Stimulated activated CD8-positive, alpha-beta memory T cell treated with anti-CD3 and anti-CD28 coated beads, Interleukin-4, amount 100 ng/mL, for 24 hours (primary cell): ENCODE measurements around the gene ZNF212.

Experiments
- DNase-seq: peaks from one replicate; pipeline ENCODE4 v3.0.0-alpha.2; 2020; ENCODE audit warnings: low read depth

Gene ZNF212

DNA sequence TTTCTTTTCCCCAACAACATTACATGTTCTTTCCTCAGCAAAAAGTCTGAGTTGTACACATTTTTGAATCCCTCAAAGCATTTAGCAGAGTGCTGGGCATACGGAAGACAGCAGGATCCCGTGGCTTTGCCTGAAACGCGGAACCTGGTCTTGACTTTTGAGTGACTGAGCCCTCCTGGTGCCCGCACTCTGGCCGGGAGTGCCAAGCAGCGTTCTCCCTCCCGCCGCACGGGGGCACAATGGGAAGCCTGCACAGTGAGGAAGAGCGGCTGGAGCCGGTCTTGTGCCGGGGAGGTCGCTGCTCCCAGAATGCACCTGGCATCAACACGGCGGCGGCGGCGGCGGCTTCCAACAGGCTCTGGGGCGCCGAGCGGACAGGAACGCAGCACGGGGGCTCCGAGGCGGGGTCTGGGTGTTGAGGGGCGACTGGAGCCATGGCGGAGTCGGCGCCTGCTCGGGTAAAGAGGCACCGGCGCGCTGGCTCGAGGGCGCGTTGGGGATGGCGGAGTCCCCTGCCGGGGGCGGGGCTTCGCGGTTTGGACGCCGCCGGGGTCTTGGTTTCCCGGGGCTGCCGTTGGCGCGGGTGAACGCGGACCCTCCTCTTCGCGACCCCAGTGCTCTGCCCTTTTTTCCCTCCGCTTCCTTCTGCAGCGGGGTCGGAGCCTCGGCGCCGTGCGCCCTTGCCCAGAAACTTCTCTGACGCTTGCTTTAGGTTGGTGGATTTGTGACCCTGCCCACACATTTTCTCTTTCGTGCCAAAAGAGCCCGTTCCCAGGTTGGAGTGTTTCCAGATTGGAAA lies at the start of gene ZNF212:
TSS of gene ZNF212 (plus strand) at position 307 of the 799 bp plus-strand sequence. CDS start at position 435, 128 bp downstream.
- DNase-seq = peak; percentile 81

DNA sequence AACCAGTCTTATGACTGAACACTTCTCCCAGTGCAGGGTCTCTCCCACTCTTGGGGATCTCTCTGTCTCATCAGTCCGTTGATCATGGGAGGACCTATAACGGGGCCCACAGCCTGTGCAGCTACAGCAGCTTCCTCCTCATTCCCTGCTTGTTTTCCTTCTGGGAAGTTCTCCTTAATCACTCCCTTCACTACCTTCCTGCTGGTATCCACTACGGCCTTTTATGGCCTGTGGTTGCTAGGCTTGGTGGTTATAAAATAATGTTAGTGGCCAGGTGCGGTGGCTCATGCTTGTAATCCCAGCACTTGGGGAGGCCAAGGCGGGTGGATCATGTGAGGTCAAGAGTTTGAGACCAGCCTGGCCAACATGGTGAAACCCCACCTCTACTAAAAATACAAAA lies 47.6 kb upstream of the ZNF212 start:
- no peak for DNase-seq

DNA sequence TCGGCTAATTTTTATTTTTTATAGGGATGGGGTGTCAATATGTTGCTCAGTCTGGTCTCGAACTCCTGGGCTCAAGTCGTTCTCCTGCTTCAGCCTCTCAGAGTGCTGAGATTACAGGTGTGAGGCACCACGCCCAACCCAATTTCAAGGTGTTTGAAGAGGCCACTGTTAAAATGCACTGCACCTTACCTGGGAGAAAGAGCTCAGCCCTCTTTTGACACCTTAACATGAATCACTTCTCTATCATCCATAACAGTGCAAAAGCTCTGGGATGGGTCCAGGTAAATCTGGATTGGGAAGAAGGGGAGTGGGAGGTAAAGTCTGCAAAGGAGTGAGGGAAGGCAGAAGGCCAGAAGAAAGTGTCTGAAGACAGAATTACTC lies 44.7 kb upstream of the ZNF212 start:
- DNase-seq = no peak

DNA sequence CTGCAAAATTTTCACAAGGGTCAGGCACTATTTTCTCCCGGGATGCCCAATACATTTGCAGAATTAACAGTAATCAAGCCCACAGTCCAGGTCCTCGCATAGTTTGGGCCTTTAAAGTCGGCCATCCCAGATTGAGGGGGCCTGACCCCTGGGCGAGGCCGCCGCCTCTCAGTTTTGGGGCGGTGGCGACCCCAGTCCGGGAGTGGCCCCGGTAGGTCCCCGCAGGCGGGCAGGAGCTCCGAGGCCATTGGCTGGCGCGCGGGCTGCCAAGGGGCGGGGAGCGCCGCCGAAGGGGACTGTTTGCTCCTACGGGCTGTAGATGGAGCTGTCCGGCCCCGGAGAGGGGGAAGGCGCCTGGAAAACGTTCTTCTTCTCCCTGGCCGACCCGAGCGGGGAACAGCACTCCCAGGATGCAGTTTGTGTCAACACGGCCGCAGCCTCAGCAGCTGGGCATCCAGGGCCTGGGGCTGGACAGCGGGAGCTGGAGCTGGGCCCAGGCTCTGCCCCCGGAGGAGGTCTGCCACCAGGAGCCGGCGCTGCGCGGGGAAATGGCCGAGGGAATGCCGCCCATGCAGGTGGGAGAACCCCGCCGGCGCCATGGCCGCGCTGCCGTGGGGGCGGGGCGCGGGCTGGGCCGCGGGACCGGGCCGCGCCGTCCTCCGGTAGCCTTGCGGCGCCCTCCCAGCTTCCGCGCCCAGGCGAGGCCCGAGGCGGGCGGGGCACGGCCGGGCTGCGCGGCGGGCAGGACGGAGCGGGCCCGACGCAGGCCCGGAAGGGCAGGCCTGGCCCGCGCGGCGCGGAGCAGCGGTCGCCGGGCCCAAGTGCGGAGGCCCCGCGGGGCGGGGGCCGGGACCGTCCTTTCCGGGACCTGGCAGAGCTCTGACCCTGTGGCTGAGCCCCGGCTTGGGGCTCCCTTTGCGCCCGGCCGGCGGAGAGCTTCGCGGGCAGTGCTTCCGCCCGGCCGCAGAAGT lies 44.0 kb upstream of the ZNF212 start, which contains the start of gene ZNF282:
TSS of gene ZNF282 (plus strand) at position 367 of the 971 bp plus-strand sequence. CDS start at position 411, 44 bp downstream.
- peak; percentile 65 for DNase-seq

DNA sequence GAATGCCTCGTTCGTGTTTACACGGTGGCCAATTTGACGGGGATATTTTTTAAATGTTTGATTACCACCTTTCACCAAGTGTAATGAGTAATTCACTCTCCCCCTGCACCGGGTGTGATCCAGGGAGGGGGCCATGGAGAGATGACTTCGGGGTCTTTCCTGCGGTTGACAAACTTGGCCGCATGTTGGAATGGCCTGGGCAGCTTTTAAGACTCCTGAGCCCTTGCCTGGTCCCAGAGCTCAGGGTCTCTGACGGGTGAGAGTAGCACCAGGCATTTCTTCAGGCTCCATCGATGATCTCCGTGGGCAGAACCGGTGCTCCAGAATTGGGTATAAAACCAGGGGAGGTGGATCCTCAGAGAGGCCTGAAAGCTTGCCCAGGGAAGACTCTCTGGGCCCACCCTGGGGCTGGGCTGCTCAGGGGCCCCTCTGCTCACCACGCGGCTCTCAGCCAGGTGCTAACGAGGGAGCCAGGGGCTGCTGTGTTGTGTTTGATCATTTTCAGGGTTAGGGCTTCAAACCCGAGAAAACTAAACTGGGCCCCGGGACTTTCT lies 43.2 kb upstream of the ZNF212 start:
- no peak for DNase-seq

DNA sequence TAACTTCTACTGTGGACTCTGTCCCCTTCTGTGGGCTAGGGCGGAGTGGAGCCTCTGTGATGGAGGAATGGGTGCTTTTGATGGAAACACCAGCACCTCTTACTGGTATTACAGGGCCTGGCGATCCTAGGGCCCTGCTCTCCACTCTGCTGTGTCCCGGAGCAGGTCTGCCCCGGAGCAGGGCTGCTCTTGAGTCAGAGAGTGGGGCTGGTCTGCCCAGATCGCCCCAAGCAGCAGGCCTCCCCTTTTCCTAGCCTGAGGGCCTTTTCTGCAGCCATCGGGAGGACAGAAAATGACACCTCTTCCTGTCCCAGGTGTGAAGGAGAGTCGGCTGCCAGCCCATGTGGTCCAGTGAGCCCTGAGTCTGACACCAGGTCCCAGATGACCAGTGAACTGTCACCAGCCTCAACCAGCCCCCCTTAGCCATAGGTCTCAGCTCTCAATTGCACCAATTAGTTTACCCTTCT lies 42.7 kb upstream of the ZNF212 start:
- DNase-seq = no peak

DNA sequence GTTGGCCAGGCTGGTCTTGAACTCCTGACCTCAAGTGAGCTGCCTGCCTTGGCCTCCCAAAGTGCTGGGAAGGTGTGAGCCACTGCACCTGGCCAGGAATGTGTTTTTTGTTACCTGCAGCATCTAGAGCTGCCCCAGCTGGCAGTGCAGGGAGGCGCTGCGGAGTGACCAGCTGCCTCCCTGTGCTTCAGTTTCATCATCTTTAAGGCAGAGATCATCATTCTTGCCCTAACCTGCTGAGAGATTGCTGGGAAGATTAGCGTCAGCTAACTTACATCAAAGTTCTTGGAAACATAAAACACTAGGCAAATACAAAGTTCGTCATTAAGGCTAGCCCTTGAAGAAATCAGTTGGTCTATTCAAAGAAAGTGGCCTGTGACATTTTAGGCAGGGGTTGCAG lies 41.8 kb upstream of the ZNF212 start:
- no peak for DNase-seq

DNA sequence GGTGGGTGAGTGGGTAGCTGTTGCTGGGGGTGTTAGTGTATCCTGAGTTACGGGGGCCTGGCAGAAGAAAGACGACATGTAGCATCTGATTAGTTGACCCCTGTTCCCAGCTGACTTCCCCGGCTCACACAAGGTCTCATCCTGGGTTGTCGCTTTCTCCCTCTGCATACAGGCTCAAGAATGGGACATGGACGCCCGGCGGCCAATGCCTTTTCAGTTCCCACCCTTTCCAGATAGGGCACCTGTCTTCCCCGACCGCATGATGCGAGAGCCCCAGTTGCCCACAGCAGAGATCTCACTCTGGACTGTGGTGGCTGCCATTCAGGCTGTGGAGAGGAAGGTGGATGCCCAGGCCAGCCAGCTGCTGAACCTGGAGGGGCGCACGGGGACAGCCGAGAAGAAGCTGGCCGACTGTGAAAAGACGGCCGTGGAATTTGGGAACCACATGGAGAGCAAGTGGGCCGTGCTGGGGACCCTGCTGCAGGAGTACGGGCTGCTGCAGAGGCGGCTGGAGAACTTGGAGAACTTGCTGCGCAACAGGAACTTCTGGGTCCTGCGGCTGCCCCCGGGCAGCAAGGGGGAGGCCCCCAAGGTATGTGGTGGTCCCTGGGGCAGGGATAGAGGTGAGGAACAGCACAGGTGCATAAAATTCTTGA lies 41.2 kb upstream of the ZNF212 start:
- no peak for DNase-seq

DNA sequence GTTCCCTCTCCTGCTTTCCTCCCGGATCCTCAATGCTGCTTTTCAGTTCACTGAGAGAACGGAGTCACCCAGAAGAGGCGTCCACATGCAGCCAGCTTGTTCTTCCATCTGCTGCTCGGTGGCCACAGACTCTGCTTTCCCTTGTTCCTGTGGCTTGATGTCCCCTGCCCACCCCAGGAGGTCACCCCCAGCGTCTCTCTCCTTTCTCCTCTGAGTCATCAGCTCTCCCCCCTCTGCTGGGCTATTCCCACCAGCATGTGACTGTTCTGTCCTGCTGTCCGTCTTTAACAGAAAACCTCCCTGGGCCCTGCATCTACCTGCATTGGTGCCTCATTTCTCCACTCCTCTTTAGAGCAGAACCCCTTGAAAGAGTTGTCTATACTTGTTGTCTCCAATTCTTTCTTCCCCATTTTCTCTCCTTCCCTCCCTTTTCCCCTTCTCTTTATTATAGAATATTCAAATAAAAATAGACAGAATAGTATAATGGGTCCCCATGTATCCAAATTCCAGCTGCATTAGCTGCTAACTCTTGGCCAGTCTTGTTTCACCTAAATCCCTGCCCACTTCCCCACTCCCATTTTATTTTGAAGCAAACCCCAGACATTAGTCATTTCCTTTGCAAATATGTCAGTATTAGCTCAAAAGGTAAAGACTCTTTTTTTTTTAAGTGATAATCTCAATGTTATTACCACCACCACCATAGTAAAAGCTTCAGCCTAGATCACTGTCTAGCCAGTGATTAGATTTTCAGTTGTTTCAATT lies 40.0 kb upstream of the ZNF212 start:
- no peak for DNase-seq

DNA sequence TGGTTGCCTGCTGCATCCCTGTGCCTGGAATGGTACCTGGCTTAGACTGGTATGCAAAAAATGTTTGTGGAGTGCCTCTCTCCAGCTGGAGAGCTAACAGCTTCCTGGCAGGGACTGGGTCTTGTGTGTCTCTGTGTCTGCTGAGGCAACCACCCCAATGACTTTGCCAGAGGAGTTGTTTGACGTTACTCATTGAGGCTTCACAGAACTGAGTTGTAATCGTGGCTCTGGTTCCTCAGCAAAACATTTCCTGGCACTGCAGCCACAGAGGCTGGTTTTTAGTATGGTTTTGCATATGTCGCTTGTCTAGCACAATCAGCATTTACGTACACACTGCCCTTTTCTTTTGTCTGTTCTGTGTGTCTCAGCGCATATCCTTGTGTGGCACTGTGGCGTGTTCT lies 36.6 kb upstream of the ZNF212 start:
- no peak for DNase-seq

DNA sequence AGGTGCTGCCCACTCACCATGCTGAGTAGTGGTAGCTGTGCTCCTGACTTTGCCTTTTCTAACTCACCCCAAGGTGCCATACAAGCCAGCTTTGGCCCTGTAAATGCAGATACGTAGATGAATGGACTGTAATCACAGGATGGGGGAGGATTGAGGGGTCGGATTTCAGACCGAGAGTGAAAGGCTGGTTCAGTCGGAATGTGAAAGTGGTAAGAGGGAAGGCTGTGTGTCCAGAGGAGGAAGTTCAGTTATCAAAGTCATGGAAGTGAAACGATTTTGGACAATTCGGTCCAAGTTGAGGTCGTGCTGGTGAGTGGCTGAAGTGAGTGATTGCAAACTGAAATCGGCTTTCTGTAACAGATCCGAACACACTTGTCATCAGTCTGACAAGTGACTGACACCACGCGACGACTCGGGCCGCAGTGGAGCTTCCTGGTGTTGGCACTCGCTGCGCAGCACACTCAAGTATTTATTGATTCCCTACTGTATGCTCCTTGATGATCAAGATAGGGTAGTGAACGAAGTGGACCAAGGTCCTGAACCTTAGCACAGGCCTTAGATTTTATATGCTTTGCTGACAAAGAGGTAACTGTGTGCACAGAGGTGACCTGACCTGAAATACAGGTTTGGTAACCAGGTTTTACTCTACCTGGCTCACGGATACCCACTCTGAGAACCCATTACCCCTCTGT lies 33.6 kb upstream of the ZNF212 start:
- no peak for DNase-seq

DNA sequence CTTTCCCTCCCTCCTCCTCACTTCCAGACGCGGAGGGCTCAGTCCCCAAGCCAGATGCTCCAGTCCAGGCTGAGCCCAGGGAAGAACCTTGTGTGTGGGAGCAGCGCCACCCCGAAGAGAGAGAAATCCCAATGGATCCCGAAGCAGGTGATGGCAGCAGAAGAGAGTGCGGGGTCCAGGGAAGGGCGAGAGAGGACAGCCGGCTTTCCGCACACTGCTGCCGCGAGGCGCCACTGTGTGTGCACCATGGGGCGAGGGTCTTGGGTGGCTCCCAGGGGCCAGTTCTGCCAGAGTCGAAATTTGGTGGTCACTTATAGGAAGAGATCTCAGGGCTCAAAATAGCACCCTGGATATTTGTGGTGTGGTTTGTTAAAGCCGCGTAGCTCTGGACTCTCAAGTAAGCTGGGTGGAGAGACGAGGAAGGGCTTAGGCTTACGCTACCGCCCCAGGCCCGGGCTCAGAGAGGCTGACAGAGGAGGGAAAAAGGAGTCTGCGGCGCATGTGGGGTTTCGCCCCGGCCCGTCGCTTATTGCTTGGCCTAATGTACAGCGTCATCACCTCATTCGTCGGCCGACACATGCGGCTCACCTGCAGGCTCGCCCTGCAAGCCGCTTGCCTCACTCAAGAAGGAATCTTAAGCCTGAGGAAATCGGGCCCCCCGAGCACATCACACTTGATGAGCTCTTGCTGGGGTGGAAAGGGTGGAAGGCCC lies 32.0 kb upstream of the ZNF212 start:
- DNase-seq = no peak

DNA sequence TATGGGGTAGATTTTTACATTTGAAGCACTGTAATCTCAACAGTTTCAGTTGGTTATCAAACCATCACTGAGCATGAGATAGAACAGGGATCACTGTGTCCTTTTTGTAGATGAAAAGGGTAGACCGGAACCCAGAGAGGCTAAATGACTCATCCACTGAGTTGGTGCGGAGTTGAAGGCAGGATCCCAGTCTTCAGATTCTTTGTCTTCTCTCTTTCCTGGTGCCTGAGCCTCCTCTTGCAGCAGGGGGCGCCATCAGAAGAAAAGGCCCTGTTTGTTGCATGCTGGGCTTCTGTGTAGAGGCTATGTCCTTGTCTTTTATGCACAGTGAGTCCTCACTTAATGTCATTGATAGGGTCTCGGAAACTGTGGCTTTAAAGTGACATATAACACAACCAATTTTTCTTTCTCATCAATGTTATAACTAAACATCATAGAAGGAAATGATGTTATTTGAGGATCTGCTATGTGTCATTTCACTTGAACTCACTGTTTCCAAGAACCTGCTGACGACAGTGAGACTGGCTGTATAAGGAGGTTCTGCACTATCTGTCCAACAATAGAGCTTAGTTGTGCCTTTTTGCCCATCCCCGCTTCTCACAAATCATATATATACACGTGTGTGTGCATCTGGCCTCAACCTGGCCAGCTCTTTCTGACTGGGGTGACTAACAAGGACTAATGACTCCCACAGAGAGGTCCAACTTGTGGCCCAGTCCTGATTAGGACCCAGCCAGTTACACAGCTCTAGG lies 29.8 kb upstream of the ZNF212 start:
- peak; percentile 62 for DNase-seq

DNA sequence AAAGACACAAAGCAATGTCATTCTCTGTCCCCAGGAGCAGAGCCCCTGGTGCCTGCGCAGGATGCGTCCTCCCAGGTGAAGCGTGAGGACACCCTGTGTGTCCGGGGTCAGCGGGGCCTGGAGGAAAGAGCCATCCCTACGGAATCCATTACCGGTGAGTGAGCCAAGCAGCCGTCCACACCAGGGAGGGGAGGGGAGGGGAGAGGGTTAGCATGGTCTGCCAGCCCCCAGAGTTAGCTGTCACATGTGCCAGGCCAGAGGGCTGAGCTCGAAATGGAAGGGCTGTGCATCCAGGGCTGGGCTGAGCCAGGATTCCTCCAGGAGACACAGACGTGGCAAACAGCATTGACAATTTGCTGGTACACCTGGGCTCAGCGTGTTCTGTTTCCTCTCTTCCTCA lies 28.9 kb upstream of the ZNF212 start:
- DNase-seq = no peak

DNA sequence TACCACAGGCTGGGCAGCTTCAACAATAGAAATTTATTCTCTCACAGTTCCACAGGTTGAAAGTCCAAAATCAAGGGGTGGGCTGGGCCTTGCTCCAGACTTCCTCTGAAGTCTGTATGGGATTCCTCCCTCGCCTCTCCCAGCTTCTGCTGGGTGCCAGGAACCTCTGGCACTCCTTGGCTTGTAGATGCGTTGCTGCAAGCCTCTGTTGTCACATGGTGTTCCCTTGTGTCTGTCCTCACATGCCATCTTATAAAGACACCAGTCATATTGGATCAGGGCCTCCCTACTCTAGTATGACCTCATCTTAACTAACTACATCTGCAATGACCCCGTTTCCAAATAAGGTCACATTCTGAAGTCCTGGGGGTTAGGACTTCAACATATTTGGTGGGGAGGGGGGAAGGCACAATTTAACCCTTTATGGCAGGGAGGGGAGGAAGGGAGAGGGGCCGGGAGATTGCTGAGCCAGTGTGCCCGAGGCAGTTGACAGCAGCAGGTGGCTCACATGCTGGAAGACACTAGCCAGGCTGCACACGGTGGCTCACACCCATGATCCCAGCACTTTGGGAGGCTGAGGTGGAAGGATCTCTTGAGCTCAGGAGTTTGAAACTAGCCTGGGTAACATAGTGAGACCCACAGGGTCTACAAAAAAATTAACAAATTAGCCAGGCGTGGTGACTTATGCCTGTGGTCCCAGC lies 25.3 kb upstream of the ZNF212 start:
- no peak for DNase-seq

DNA sequence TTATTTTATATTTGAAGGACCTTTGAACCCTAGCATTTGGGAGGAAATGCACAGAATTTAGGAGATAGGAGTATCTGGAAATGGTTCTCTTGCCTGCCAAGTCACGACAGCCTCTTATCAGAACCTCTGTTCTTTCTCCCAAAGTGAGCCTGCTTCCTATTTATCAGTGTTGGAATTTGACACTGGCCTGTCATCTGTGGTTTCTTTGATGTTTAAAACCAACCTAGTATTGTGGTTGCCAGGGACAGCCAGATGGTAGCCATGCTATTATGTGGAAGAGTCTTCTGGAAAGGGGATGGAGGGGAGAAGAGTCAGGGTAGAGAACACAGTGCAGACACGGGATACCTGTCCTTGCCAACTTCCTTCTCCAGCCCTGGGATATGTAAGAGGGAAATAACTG lies 23.0 kb upstream of the ZNF212 start:
- DNase-seq = no peak

DNA sequence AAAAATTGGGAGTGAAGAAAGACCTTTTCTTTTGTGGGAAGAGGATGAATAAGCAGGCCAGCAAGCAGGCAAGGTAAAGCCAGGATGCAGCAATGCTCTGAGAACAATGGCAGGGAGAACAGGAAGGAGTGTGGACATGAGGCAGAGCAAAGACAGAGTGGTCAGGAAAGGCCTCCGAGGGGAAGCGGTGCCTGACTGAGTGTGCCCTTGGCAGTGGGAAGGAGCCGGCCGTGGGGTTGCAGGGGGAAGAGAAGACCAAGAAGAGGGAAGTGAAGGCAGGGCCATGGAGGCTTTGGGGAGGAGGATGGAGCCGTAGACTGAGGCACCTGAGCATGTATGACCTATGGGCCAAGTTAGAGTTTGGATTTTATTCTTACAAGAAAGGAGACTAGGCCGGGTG lies 21.9 kb upstream of the ZNF212 start:
- DNase-seq = no peak
